Keratinocyte (primary cell): Measurements from ENCODE around the gene IMPDH1. TPM values are rescaled to one million over a fixed set of nuclear protein-coding genes. Genes with fewer than 3 reads are reported as not detected.

ENCODE experiments used
- DNase-seq: peaks from one replicate; pipeline ENCODE4 v3.0.0-alpha.2; 2011; ENCODE audit warnings: low read depth, missing footprints, low spot score
- FAIRE-seq: peaks from 2 replicates; lab custom pipeline; 2011; peaks lifted over from hg19 to GRCh38; lab: Jason Lieb, UNC
- H2AFZ ChIP-seq: 2 replicates; pipeline ENCODE4 v1.6.0; 2012; ENCODE audit warnings: low read length, control low read depth, inconsistent platforms; ENCODE audit not compliant: control insufficient read depth
- H3K27ac ChIP-seq: 2 replicates; pipeline ENCODE4 v1.5.1; 2011; ENCODE audit warnings: low read length; ENCODE audit not compliant: control insufficient read depth, insufficient read depth
- H3K27me3 ChIP-seq: 3 replicates; pipeline ENCODE4 v1.6.0; 2011; ENCODE audit warnings: low read length; ENCODE audit not compliant: control insufficient read depth, insufficient read depth; ENCODE audit errors: extremely low read depth
- H3K36me3 ChIP-seq, 2 experiments: 2 replicates in 1 of 2; 3 replicates in 1 of 2; pipeline ENCODE4 v1.5.1; 2011; ENCODE audit warnings: low read length in 2 of 2, mild to moderate bottlenecking in 1 of 2; ENCODE audit not compliant: control insufficient read depth in 2 of 2, insufficient read depth in 2 of 2; ENCODE audit errors: extremely low read depth in 1 of 2
- H3K4me1 ChIP-seq: 3 replicates; pipeline ENCODE4 v1.5.1; 2011; ENCODE audit warnings: low read length; ENCODE audit not compliant: control insufficient read depth, insufficient read depth; ENCODE audit errors: extremely low read depth
- H3K4me2 ChIP-seq: 3 replicates; pipeline ENCODE4 v1.6.0; 2011; ENCODE audit warnings: low read depth, low read length; ENCODE audit not compliant: control insufficient read depth, insufficient read depth; ENCODE audit errors: extremely low read depth
- H3K4me3 ChIP-seq, 3 experiments: fragments of 200-600 bp in 1 of 3; sonication (generic) in 1 of 3; 2 replicates in 2 of 3; 3 replicates in 1 of 3; pipeline ENCODE4 v1.5.1; 2011 to 2016; ENCODE audit warnings: low read length in 3 of 3, mild to moderate bottlenecking in 3 of 3, control low read depth in 2 of 3, inconsistent platforms in 1 of 3, low read depth in 1 of 3, mixed read lengths in 1 of 3, mixed run types in 1 of 3, moderate library complexity in 1 of 3; ENCODE audit not compliant: control insufficient read depth in 2 of 3, insufficient read depth in 2 of 3; ENCODE audit errors: extremely low read depth in 1 of 3
- H3K79me2 ChIP-seq: 2 replicates; pipeline ENCODE4 v1.6.0; 2012; ENCODE audit warnings: low read length; ENCODE audit not compliant: control insufficient read depth, insufficient read depth
- H3K9ac ChIP-seq: 3 replicates; pipeline ENCODE4 v1.6.0; 2011; ENCODE audit warnings: low read length; ENCODE audit not compliant: control insufficient read depth, insufficient read depth; ENCODE audit errors: extremely low read depth
- H3K9me1 ChIP-seq: 3 replicates; pipeline ENCODE4 v1.6.0; 2011; ENCODE audit warnings: low read length; ENCODE audit not compliant: control insufficient read depth, insufficient read depth; ENCODE audit errors: extremely low read depth
- H3K9me3 ChIP-seq: 2 replicates; pipeline ENCODE4 v1.5.1; 2012; ENCODE audit warnings: low read depth, low read length; ENCODE audit not compliant: control insufficient read depth
- H4K20me1 ChIP-seq: 3 replicates; pipeline ENCODE4 v1.6.0; 2011; ENCODE audit warnings: low read length; ENCODE audit not compliant: control insufficient read depth, insufficient read depth; ENCODE audit errors: extremely low read depth
- EZH2 ChIP-seq: IDR thresholded peaks from one replicate; pipeline ENCODE4 v1.6.1; 2012; ENCODE audit warnings: inconsistent platforms, mild to moderate bottlenecking, low read length, moderate library complexity
- dilution Hi-C: fragments of 300-500 bp; cut with MboI; formaldehyde crosslinking; loops from one replicate; pipeline ENCODE4 v1.7.0; 2020; ENCODE audit warnings: low sequenced_read_pairs; ENCODE audit not compliant: extremely low pct_ligation_motif_present
- polyA plus RNA-seq, 5 experiments: library from polyadenylated mRNA; depleted of rRNA in 3 of 5; stranded (reverse) in 3 of 5; stranded (forward) in 1 of 5; unstranded in 1 of 5; fragments of >200 nt; gene quantifications; 1 replicate in 1 of 5; 2 replicates in 3 of 5; 3 replicates in 1 of 5; pipeline versions ENCODE4 v1.2.1 to v1.2.3, GENCODE V29; 2011 to 2012; ENCODE audit warnings: missing spikeins in 2 of 5, low read depth in 1 of 5, low replicate concordance in 1 of 5
- TF ChIP-seq, protein P1 (sequence below), 3 experiments: IDR thresholded peaks in 1 of 3; conservative IDR thresholded peaks in 1 of 3; optimal IDR thresholded peaks in 1 of 3; 2 replicates in 2 of 3; 3 replicates in 1 of 3; pipeline versions ENCODE3 to v1.5.1; 2011; ENCODE audit warnings: low read length in 3 of 3, mild to moderate bottlenecking in 3 of 3, moderate library complexity in 2 of 3, control low read depth in 1 of 3, inconsistent platforms in 1 of 3; ENCODE audit not compliant: insufficient read depth in 2 of 3; ENCODE audit errors: extremely low read depth in 1 of 3

IMPDH1 gene
- polyA plus RNA-seq, 1 donor (not counting 4 experiments of a cell fraction or from before 2014, with no cell fraction given) = 56.2 TPM

GRCh38 chr7:128435327-128435686, 25.5 kb upstream of the IMPDH1 start:
- Histone ChIP-seq H3K27ac (no peak overlapping the region), H4K20me1 (no peaks in the 10 kb centered on the region), H3K36me3 (no peaks in the 10 kb centered on the region), H3K79me2 (no peaks in the 10 kb centered on the region), H3K9ac (no peak overlapping the region), H3K9me1 (no peaks in the 10 kb centered on the region), H3K9me3 (no peaks in the 10 kb centered on the region), H3K27me3 (no peaks in the 10 kb centered on the region), H2AFZ (no peak overlapping the region), H3K4me1 (no peaks in the 10 kb centered on the region), H3K4me3 (no peak overlapping the region), H3K4me2 (no peak overlapping the region)
- FAIRE-seq = no peak
- no peak for TF ChIP-seq EZH2
- TF ChIP-seq, protein P1, sequence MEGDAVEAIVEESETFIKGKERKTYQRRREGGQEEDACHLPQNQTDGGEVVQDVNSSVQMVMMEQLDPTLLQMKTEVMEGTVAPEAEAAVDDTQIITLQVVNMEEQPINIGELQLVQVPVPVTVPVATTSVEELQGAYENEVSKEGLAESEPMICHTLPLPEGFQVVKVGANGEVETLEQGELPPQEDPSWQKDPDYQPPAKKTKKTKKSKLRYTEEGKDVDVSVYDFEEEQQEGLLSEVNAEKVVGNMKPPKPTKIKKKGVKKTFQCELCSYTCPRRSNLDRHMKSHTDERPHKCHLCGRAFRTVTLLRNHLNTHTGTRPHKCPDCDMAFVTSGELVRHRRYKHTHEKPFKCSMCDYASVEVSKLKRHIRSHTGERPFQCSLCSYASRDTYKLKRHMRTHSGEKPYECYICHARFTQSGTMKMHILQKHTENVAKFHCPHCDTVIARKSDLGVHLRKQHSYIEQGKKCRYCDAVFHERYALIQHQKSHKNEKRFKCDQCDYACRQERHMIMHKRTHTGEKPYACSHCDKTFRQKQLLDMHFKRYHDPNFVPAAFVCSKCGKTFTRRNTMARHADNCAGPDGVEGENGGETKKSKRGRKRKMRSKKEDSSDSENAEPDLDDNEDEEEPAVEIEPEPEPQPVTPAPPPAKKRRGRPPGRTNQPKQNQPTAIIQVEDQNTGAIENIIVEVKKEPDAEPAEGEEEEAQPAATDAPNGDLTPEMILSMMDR (optimal IDR thresholded peaks at IDR 0.05 in 1 of 3, IDR thresholded peaks at IDR 0.05 in 1 of 3, conservative IDR thresholded peaks at IDR 0.05 in 1 of 3; ENCODE audit: extremely low read depth in 1 of 3, insufficient read depth in 2 of 3, low read length in 3 of 3) = no peak
- dilution Hi-C loops = no loop called here
- no peak for DNase-seq

DNA sequence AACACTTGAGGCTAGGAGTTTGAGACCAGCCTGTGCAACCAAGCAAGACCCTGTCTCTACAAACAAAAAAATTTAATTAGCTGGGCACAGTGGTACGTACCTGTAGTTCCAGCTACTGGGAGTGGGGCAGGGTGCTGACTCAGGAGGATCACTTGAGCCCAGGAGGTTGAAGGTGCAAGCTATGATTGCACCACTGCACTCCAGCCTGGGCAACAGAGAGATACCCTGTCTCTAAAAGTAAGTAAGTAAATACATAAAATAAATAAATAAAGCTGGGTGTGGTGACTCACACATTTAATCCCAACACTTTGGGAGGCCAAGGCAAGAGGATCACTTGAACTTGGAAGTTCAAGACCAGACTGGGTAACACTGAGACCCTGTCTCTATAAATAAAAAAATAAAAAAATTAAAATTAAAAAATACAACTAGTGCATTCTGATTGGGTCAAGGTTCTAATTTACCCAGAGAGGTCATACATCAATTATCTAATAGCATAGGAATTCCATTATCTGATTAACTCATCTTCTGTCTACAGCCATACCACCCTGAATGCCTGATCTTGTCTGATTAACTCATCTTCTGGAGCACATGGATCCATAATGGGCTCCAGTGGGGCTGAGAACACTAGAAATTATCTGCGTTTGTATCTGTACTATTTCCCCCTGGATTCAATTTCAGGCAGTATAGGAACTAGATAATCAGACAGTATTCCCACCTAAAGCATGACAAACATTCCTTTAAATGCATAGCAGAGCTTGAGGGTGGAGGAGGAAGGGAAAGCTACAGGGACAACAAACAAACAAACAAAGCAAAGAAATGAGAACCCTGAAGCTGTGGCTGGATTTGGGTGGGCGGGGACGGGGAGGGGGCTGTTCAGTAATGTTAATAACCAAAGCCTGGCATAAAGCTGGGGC, 24.9 kb upstream of the IMPDH1 start:
- Histone ChIP-seq H4K20me1 (no peaks in the 10 kb centered on the region), H3K4me1 (no peaks in the 10 kb centered on the region), H3K27ac (no peak overlapping the region), H3K9me3 (no peaks in the 10 kb centered on the region), H2AFZ (no peak overlapping the region), H3K36me3 (no peaks in the 10 kb centered on the region), H3K9me1 (no peaks in the 10 kb centered on the region), H3K79me2 (no peaks in the 10 kb centered on the region), H3K9ac (no peak overlapping the region), H3K27me3 (no peaks in the 10 kb centered on the region), H3K4me3 (no peak overlapping the region), H3K4me2 (no peak overlapping the region)
- dilution Hi-C loops = no loop called here
- DNase-seq (no peak), FAIRE-seq (no peak)
- TF ChIP-seq, protein P1 (optimal IDR thresholded peaks at IDR 0.05 in 1 of 3, IDR thresholded peaks at IDR 0.05 in 1 of 3, conservative IDR thresholded peaks at IDR 0.05 in 1 of 3; ENCODE audit: extremely low read depth in 1 of 3, insufficient read depth in 2 of 3, low read length in 3 of 3) = no peak
